ENCODE results near the gene SESTD1. TPM values are rescaled to one million over a fixed set of nuclear protein-coding genes. Genes with fewer than 3 reads are reported as not detected.

SESTD1 gene
- total RNA-seq, 1 donor from 2014 or later = 18.5 TPM

DNA sequence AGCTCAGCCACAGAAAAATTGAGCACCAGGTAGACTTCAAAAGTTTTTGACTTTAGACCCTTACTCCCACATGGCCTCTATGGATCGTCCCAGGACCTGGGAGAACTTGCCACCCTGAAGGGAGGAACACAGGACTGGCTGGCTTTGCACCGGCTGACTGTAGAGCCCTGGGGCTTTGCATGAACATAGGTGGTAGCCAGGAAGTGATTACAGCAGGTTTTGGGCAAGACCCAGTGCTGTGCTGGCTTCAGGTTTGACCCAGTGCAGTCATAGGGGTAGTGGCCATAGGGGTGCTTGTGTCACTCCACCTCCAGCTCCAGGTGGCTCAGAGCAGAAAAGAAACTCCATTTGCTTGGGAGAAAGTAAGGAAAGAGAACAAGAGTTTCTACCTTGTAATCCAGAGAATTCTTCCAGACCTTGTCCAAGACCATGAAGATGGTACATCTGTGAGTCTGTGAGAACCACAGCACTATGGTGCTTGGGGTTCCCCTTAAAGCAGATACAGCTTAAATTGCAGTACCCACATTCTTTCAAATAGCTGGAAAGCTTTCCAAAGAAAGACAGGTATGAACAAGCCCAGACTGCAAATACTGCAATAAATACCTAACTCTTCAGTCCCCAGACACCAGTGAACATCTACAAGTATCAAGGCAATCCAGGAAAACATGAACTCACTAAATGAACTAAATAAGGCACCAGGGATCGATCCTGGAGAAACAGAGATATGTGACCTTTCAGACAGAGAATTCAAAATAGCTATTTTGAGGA is 13.0 kb upstream of the SESTD1 start:
- DNase-seq (ENCODE audit: low read depth) = no peak
- TF ChIP-seq, protein P1, sequence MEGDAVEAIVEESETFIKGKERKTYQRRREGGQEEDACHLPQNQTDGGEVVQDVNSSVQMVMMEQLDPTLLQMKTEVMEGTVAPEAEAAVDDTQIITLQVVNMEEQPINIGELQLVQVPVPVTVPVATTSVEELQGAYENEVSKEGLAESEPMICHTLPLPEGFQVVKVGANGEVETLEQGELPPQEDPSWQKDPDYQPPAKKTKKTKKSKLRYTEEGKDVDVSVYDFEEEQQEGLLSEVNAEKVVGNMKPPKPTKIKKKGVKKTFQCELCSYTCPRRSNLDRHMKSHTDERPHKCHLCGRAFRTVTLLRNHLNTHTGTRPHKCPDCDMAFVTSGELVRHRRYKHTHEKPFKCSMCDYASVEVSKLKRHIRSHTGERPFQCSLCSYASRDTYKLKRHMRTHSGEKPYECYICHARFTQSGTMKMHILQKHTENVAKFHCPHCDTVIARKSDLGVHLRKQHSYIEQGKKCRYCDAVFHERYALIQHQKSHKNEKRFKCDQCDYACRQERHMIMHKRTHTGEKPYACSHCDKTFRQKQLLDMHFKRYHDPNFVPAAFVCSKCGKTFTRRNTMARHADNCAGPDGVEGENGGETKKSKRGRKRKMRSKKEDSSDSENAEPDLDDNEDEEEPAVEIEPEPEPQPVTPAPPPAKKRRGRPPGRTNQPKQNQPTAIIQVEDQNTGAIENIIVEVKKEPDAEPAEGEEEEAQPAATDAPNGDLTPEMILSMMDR (conservative IDR thresholded peaks at IDR 0.05; ENCODE audit: low read depth, low read length) = no peak
- no peak overlapping the region for H3K4me3 ChIP-seq (ENCODE audit: low read depth, low read length)

DNA sequence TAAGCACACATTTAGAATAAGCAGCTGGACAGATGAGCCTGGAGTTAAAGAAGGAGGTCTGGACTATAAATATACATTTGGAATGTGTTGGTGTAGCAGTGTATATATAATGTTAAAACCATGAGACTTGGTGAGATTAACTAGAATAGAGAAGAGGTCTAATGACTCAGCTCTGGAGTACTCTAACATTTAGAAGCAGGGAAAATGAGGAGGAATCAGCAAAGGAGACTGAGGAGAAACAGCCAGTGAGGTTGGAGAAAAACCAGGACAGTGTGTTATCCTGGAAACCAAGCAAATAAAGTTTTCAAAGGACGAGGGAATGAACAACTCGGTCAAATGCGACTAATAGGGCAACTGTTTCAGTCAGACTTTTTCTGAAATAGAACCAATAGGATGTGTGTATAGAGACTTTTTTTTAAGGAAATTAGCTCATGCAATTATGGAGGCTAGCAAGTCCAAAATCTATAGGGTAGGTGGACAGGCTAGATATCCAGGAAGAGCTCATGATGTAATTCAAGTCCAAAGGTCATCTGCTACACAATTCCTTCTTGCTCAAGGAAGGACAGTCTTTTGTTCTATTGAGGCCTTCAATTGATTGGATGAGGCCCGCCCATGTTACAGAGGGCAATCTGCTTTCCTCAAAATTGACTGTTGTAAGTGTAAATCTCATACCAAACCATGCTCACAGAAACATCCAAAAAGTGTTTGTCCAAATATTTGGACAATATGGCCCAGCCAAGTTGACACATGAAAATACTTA is 10.8 kb upstream of the SESTD1 start:
- DNase-seq (ENCODE audit: low read depth) = no peak
- TF ChIP-seq, protein P1 (conservative IDR thresholded peaks at IDR 0.05; ENCODE audit: low read depth, low read length) = no peak
- no peak overlapping the region for H3K4me3 ChIP-seq (ENCODE audit: low read depth, low read length)

DNA sequence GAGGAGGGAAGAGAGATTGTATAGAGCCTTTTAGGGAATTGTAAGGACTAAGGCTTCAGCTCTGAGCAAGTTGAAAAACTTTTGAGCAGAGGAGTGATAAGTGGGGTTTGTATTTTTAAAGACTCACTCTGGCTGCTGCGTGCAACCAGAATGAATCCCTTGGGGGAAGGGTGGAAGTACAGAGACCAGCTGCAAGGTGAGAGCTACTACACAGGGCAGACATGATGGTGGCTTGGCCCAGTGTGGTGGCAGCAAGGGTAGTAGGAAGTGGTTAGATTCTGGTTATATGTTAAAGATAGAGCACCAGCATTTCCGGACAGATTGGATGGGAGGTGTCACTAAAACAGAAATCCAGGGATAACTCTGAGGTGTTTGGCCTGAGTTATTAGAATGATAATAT is 10.1 kb upstream of the SESTD1 start:
- TF ChIP-seq, protein P1 (conservative IDR thresholded peaks at IDR 0.05; ENCODE audit: low read depth, low read length) = no peak
- H3K4me3 ChIP-seq (ENCODE audit: low read depth, low read length) = no peak overlapping the region
- no peak for DNase-seq (ENCODE audit: low read depth)

DNA sequence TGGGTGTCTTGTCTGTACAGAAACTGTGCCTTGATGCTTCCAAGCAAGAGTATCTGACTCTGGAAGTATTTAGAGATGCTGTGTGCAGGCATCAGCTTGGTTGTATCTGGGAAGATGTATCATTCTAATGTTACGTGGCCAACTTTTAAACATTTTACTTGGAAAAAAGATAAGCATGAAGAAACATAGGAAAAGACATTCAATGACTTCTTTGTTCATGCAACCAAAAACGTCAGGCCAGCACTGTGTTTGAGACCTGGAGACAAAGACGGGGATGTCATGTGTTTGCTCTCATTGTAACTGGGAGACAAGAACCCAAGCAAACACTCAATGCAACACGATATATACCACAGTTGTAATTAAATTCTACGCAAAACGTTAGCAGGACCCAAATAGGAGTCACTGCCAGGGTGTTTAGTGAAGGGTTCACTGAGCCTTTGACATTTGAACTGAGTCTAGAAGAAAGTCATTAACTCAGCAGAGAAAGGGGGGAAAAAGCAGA is 8.9 kb upstream of the SESTD1 start:
- no peak for DNase-seq (ENCODE audit: low read depth)
- TF ChIP-seq, protein P1 (conservative IDR thresholded peaks at IDR 0.05; ENCODE audit: low read depth, low read length) = no peak
- no peak overlapping the region for H3K4me3 ChIP-seq (ENCODE audit: low read depth, low read length)

DNA sequence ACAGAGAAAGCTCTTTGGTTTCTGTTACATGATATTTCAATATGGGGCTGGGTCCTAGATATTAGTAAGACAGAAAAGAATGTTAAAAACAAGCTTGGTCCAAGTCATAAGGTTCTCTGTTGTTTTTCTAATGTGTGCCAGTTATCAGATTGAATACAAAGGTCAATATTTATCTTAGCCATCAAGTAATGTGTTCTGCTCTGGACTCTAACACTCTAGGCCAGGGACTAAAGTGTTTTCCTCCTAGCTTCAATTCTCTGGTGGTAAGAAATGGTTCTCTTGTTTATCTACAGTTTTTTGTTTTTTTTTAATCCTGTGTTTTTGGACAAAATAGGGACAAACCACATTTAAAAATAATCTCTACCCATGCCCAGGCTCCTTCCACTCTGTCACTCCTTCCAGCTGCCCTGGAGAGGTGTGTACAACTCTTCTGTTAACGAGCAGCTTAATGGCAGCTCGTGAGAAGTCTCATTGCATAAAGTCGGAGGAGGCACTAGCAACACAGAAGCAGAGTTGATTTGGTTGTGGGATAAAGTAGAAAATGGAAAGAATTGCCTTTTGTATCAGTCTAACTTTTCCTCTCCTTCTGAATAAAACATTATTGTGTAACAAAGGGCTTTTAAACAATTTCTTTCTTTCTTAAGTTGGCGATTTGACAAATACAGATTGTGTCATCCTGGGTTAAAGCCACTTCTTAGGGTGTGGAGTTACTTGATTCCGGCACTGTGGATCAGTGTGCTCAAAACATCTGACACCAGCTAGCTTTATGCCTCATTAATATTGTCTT is 8.0 kb upstream of the SESTD1 start:
- TF ChIP-seq, protein P1 (conservative IDR thresholded peaks at IDR 0.05; ENCODE audit: low read depth, low read length) = no peak
- H3K4me3 ChIP-seq (ENCODE audit: low read depth, low read length) = no peak overlapping the region
- DNase-seq (ENCODE audit: low read depth) = no peak

DNA sequence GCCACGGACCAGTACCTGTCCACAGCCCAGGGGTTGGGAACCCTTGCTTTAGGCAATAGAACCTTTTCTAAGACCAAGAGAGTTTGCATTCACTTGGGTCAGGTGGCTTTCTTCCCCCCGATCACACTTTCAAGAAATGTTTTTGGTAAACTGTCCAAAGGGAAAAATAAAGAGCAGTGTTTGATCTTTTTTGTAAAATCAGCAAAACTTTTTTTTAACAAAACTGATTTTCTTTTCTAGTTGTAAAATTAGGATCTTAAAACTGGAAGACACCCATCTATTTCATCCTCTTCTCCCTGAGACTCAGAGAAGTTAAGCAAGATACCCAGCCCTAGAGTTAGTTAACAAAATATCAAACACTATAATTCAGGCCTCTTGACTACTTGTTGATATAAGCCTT is 6.1 kb upstream of the SESTD1 start:
- TF ChIP-seq, protein P1 (conservative IDR thresholded peaks at IDR 0.05; ENCODE audit: low read depth, low read length) = no peak
- H3K4me3 ChIP-seq (ENCODE audit: low read depth, low read length) = no peak overlapping the region
- DNase-seq (ENCODE audit: low read depth) = no peak

Measured in epithelial cell of proximal tubule (primary cell).